ENCODE results near the gene FAM200B. TPM values are rescaled to one million over a fixed set of nuclear protein-coding genes. Genes with fewer than 3 reads are reported as not detected.

Gene FAM200B
- total and polyA plus RNA-seq, 2 of the 4 experiments (the other 2 are of a cell fraction): 16.7 to 18.5 TPM

DNA sequence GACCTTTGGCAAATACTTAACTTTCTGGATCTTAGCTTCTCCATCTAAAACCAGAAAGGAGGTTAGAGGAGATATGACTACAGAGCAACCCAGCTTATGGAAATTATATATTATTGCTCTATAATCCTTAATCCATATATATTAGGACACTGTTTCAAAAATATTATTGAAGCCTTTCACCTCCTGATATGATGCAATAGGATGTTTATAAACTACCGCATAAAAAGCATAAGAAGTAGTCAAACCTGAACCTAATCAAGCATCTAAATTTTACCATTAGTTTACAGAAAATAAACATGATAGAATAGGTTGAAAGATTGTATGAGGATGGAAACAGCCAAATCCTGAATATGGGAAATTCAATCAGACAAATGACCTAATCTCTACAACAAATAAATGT is 5.6 kb upstream of the FAM200B start:
- H3K14ac ChIP-seq (replicated peaks; ENCODE audit: low read depth, low read length): no peak overlapping the region
- no peak overlapping the region for H4K91ac ChIP-seq (ENCODE audit: insufficient read depth, low read depth, low read length)
- H2AK5ac ChIP-seq (ENCODE audit: low read depth, low read length): no peak overlapping the region
- H2AFZ ChIP-seq (replicated peaks; ENCODE audit: low read length, poor library complexity): no peak overlapping the region
- ChIA-PET POLR2A (ENCODE audit: unreplicated experiment) (interaction anchor here (0.6 kb wide), 3 partner anchors 15 to 457 kb away, joined by 3 to 12 read pairs (median 4); no protein-coding TSS in a partner anchor), CTCF (interaction anchor here (0.6 kb wide), 1 partner anchor 215 kb away, joined by 4 read pairs; no protein-coding TSS in a partner anchor)
- no peak overlapping the region for H3K4me2 ChIP-seq (ENCODE audit: low read depth, low read length)
- DNase-seq: no peak
- BruUV-seq (replicated peaks): no TSS peak
- H3K9me3 ChIP-seq (ENCODE audit: control insufficient read depth, insufficient read depth, low read length): no peaks in the 10 kb centered on the region
- intact Hi-C loops (cut with micrococcal nuclease): no loop called here
- no peaks in the 10 kb centered on the region for H3K27me3 ChIP-seq (ENCODE audit: control insufficient read depth, insufficient read depth, low read length)
- no peak overlapping the region for H3K27ac ChIP-seq (ENCODE audit: insufficient read depth, low read length)
- no peak overlapping the region for H2AK9ac ChIP-seq (replicated peaks; ENCODE audit: low read depth, low read length, poor library complexity)
- in situ Hi-C loops (cut with MboI; ENCODE audit: low sequenced_read_pairs): loop anchor here (25.0 kb wide), 1 partner anchor 664 kb away; the partner anchor contains the start of gene CPEB2
- no peak for ATAC-seq (ENCODE audit: low read depth)
- no peak overlapping the region for H3K4ac ChIP-seq (ENCODE audit: low read depth, low read length)
- H2BK120ac ChIP-seq (ENCODE audit: low read depth, low read length): no peak overlapping the region
- peaks cover 7% of the 10 kb centered on the region for H3K9me1 ChIP-seq (ENCODE audit: insufficient read depth, low read length)
- no peak overlapping the region; a peak in 1 of 4 replicates for H4K8ac ChIP-seq (ENCODE audit: low read depth in 2 of 2, low read length in 2 of 2)
- H3K4me1 ChIP-seq (ENCODE audit: control insufficient read depth, insufficient read depth, low read length): peaks cover 6% of the 10 kb centered on the region
- no peak overlapping the region for H2BK15ac ChIP-seq (ENCODE audit: low read depth, low read length)
- H3K23ac ChIP-seq (ENCODE audit: low read depth, low read length): no peak overlapping the region
- no peak overlapping the region for H3K9ac ChIP-seq (ENCODE audit: low read depth, low read length)
- no peak overlapping the region for H2BK20ac ChIP-seq (ENCODE audit: low read depth, low read length)
- no peak overlapping the region for H3K4me3 ChIP-seq (ENCODE audit: insufficient read depth, low read depth, low read length)
- 0 out of 2 replicates have a peak, but pooled peaks cover 2% of the 10 kb centered on the region for H3K36me3 ChIP-seq (ENCODE audit: control insufficient read depth, insufficient read depth, low read length)
- no peak overlapping the region for H3K18ac ChIP-seq (ENCODE audit: low read depth, low read length)
- peak overlapping the region; percentile 30 for H2BK5ac ChIP-seq (ENCODE audit: low read depth, low read length, poor library complexity, severe bottlenecking)
- no peak overlapping the region for H4K5ac ChIP-seq (ENCODE audit: low read depth, low read length)
- WGBS, 2 experiments (ENCODE audit: extremely low coverage in 2 of 2, insufficient read length in 1 of 2): no CpG with 5 or more reads among the region's 1 CpG
- TF ChIP-seq CEBPB (IDR thresholded peaks at IDR 0.05; ENCODE audit: low read depth, low read length): peak; percentile 69
- no peak for TF ChIP-seq SMC3 (IDR thresholded peaks at IDR 0.05; ENCODE audit: low read depth, low read length)
- H3K56ac ChIP-seq (ENCODE audit: extremely low read depth, insufficient read depth, low read length): no peak overlapping the region
- dilution Hi-C loops (cut with HindIII; ENCODE audit: low sequenced_read_pairs, unreplicated experiment): no loop called here
- peaks cover 9 to 31% of the 10 kb centered on the region in 2 experiments for H3K79me1 ChIP-seq (ENCODE audit: low read depth in 1 of 2, low read length in 2 of 2)
- no peaks in the 10 kb centered on the region for H4K20me1 ChIP-seq (ENCODE audit: insufficient read depth, low read length)

All from IMR-90 (cell line).